SH-SY5Y (cell line): ENCODE results near the gene DNPEP.

ENCODE experiments used
- GATA2 ChIP-seq: IDR thresholded peaks from 2 replicates; pipeline ENCODE4 v1.6.1; 2011; ENCODE audit warnings: mild to moderate bottlenecking, low read depth, low read length
- GATA3 ChIP-seq: IDR thresholded peaks from 2 replicates; pipeline ENCODE4 v1.6.1; 2011; ENCODE audit warnings: low read depth, mild to moderate bottlenecking, low read length, moderate library complexity

- no peak for TF ChIP-seq GATA2
- no peak for TF ChIP-seq GATA3
These were observed 6.3 kb downstream of the DNPEP start for GRCh38 chr2:219381448-219381847.
